HG03039 (cell line): Measurements from ENCODE around the gene LKAAEAR1.
"Not testable (repeated sequence)": the region's sequence is repeated elsewhere in the genome, so short reads cannot be mapped to it uniquely, and the experiment has no call there.

ENCODE experiments used
- ATAC-seq: cut with Tn5 transposase; IDR thresholded peaks from one replicate; pipeline ENCODE4 v1.9.1; 2021; ENCODE audit warnings: mild to moderate bottlenecking, moderate library complexity; ENCODE audit not compliant: unreplicated experiment

The LKAAEAR1 gene

GRCh38 chr20:64083804-64084684 lies at the start of gene LKAAEAR1:
LKAAEAR1 (minus strand) TSS chr20:64084398; CDS start chr20:64084219, 179 bp downstream.
- ATAC-seq, result no peak

DNA sequence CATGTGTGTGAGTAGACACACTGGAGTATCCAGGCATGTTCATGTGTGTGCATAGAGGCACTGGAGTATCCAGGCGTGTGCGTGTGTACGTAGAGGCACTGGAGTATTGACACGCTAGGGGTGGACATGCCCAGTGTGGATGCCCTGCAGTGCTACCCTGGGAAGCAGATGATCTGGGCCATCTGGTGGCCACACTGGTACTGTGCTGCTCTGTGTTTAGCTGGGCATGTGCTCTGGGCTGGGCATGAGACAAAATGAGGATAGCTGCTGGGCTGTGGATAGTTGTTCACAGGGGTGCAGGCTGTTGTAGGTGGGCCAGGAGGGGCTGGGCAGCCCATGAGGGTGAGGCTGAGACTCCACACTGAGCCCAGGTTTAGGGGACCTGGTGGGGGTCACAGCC lies 47.2 kb upstream of the LKAAEAR1 start:
- ATAC-seq, result no peak

DNA sequence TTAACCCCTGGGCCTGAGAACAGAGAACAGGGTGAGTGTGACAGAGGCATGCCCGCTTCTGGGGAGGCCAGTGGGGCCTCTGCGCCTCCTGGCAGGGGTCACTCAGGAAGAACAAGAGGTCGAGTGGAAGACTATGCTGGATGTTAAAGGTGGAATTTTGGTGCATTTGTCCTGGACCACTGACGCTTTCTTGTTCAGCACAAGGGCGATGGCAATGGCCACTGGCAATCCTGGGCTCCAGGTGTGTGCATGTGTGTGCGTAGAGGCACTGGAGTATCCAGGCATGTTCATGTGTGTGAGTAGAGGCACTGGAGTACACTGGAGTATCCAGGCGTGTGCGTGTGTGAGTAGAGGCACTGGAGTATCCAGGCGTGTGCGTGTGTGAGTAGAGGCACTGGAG lies 46.7 kb upstream of the LKAAEAR1 start:
- no peak for ATAC-seq

DNA sequence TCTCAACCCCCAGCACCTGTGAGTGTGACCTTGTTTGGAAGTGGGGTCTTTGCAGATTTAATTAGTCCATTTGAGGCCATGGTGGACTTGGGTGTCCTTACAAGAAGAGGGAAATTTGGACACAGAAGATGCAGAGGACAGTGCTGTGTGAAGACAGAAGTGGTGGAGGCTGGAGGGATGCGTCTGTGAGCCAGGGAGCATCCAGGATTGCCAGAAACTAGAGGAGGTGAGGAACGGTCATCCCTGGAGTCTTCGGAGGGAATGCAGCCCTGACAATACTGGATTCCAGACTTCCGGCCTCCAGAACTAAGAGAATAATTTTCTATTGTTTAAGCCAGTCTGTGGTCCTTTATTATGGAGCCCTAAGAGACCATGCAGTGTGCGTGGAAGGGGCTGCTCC lies 46.1 kb upstream of the LKAAEAR1 start:
- ATAC-seq, result no peak

DNA sequence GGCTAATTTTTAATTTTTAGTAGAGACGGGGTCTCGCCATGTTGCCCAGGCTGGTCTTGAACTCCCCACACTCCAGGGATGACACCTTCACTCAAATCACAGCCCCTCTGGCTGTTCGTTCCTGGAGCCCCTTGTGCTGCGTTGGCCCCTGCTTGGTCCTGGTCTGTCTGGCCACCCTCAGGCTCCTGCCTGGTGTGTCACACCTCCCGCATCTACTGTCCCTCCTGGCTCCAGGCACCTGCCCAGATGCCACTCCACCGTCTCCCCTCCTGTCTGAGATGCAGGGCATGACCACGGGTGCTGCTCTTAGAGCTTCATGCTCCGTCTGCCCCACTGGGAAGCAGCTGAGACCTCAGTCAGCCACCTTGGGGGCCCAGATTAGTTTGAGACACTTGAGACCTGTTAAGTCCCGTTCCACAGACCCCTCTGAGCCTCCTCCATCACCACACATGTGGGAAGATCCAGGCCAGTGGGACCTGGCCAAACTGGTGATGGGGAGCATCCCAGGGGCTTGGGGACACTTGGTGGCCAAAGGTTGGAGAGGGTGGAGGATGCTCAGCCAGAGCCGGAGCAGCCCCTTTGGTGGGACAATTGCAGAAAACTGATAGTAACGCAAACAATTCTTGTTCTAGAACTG lies 45.1 kb upstream of the LKAAEAR1 start:
- ATAC-seq, result no peak

- ATAC-seq, result not testable (repeated sequence)
These were observed 39.3 kb upstream of the LKAAEAR1 start for GRCh38 chr20:64123517-64123916.

- ATAC-seq, result not testable (repeated sequence)
These were observed 38.7 kb upstream of the LKAAEAR1 start for GRCh38 chr20:64122927-64123326.

GRCh38 chr20:64121586-64121985 lies 37.4 kb upstream of the LKAAEAR1 start:
- ATAC-seq, result no peak

DNA sequence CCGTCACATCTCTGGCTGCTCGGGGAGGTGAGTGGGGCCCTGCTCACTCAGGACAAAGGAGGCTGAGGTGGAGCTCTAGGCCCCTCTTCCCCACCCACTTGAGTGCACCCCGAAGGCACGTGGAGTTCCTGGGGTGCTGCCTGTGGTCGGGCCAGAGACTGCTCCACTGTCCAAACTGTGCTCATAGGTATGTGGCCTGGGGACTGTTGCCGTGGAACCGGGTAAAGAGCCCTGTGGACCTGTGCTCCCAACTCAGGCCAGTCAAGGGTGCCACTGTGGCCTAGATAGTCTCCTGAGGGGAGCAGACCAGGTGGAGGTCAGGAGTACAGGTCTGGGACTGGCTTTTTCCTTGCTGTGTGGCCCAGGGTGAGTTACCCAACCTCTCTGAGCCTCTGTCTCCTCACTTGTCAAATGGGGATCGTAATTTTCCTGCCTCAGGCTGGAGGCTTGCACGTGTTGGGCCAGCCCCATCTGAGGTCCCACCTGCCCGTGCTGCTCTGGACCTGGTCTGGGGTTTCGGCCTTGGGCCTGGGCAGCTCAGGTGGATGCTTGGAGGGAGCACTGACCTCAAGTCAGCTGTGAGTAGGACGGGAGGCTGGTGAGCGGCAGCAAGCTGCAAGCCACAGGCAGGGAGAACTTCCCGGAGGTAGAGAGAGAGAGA lies 35.6 kb upstream of the LKAAEAR1 start:
- ATAC-seq, result no peak

- no peak for ATAC-seq
These were observed 35.1 kb upstream of the LKAAEAR1 start for GRCh38 chr20:64119301-64119680.

GRCh38 chr20:64117432-64117777 lies 33.2 kb upstream of the LKAAEAR1 start:
- not testable (repeated sequence) for ATAC-seq

DNA sequence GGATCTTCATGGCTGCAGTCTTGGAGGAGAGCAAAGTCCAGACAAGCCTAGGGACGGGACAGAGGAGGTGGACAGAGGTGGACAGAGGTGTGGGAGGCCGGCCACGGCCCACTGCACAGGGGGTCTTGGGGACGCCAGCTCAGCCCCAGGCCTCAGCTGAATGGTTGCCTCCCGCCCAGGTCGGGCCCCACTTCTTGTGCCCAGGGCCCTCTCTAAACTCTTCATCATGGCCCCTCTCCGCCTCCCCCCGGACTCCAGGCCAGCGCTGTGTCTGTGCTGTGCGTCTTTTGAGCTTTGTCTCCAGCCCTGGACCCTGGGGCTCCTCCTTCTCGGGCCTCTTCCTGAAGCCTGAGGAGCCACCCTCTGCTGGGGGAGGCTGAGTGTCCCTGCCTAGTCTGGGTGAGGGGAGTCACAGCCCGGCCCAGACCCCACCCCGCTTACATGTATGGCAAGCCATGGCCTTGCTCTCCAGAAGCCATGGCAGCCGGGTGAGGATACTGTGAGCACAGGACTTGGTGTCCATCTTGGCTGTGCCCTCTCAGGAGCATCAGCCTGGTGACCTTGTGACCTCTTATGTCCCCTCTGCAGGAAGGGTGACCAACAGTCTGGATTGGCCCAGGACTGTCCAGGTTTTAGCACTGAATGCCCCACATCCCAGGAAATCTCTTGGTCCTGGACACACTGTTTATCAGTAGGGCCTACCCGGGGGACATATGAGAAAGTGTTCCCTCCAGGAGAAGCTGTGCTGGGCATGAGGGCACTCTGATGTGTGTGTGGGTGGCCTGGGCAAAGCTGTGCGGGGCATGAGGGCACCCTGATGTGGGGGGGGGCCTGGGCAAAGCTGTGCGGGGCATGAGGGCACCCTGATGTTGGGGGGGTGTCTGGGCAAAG lies 32.6 kb upstream of the LKAAEAR1 start:
- no peak for ATAC-seq

- ATAC-seq, result no peak
These were observed 31.8 kb upstream of the LKAAEAR1 start for GRCh38 chr20:64116016-64116415.

DNA sequence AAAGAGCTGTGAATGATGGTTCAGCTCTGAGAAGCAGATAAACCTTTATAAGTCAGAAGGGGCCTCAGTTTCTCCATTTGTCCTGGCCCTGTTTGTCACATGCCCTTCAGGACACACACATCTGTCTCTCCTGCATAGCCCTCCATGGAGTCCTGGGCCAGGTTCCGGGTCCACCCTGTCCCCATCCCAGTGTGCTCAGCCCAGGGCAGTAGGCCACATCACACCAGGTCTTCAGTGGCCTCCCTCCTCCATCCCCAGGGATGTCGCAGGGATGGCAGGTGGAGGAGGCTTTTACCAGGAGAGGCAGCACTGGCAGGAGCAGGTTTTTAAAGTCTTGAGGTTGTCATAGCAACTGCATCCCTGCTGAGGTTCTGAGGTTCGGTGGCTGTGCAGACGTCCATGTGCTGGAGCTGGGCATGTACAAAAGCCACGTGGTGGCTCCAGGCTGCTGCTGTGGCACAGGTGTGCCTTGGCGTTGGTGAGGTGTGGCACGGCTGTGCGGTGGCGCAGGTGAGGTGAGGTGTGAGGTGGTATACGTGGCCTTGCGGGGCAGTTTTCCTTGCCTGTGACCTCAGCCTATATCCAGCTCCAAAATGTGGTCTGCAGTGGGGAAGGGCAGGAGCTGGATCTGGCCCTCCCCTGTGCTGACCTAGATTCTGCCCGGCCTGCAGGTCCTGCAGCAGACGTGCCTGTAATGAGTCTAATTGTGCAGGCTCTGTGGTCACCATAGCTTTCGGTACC lies 31.1 kb upstream of the LKAAEAR1 start:
- no peak for ATAC-seq

- no peak for ATAC-seq
These were observed 30.3 kb upstream of the LKAAEAR1 start for GRCh38 chr20:64114356-64114971.

GRCh38 chr20:64113796-64114355 lies 29.7 kb upstream of the LKAAEAR1 start:
- ATAC-seq, result no peak

DNA sequence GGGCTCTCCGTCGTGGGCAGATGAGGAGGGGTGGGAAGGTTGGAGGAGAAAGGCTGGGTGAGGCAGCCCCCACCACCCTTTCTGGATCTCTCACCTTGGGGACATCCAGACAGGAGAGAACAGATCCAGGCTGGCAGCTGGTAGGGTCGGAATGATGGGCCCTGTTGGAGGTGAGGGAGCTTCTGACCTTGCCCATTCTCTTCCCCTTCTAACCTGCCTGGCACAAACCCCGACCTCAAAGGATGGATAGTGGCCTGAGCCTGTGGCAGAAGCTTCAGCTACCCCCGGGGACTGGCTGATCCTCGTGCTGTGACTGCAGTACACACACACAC lies 29.2 kb upstream of the LKAAEAR1 start:
- no peak for ATAC-seq

DNA sequence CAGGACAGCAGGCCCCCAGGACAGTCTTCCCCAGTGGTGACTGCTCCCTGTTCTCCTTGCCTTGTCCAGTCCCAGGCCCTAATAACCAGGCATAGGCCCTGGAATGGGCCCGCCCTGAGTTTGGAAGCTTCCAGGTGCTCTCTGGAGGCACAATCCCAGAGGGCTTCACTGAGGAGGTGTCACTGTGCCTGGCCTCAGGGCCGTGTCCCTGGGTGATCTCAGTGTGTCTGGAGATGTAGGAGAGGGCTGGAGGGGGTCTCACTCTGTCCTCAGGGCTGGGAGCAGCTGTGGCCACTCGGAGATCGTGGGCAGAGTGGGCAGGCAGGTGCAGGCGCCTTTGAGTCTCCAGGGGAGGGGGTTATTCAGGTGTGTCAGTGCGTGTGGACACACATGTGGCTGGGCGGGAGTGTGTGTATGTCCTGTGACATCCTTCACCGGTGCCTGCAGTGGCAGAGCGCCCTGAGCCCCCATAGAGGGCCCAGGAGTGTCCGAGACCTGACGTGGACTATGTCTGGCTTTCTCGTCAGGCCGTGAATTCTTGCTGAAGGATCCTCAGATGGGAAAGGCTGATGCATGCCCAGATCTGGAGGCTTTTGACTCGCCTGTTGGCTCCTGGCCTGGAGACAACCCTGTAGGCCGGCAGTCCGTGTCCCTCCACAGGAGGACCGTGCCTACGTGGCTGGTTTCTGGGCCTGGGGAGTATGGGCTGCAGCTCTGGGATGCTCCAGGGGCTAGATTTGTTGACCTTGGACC lies 28.7 kb upstream of the LKAAEAR1 start:
- no peak for ATAC-seq
